Measurements from ENCODE around the gene SPATA33. TPM values are rescaled to one million over a fixed set of nuclear protein-coding genes. Genes with fewer than 3 reads are reported as not detected.

SPATA33 gene
- total RNA-seq, 1 donor from 2014 or later: 8.5 TPM

DNA sequence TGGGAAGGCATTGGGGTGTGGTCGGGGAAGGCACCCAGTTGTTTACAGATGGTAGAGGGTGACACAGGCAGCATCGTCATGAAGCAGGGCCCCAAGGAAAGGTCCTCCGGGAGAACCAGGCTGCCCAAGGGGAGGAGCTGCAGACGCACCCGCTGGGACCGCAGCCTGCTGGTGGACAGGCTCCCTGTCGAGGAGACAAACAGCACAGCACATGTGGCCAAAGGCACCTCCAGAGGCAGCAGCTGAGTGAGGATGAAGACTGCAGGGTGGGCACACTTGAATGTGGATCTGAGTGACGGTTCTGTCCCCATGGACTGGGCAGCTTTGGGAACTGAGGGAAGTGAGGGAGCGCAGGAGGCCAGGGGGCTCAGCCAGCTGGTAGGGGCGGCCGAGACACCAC is 12.5 kb upstream of the SPATA33 start:
- Mint-ChIP-seq H3K9me3 (no peaks in the 10 kb centered on the region), H3K36me3 (ENCODE audit: low read depth) (peaks cover 46% of the 10 kb centered on the region), H3K4me3 (no peak overlapping the region), H3K4me1 (peaks cover 8% of the 10 kb centered on the region), H3K27me3 (no peaks in the 10 kb centered on the region), H3K27ac (no peak overlapping the region)
- ATAC-seq (ENCODE audit: low read depth): no peak
- POLR2A ChIA-PET: no interaction called here
- CTCF ChIA-PET: no interaction called here
- intact Hi-C loops (cut with micrococcal nuclease): no loop called here
- DNase-seq: no peak
- TF ChIP-seq, protein P1, sequence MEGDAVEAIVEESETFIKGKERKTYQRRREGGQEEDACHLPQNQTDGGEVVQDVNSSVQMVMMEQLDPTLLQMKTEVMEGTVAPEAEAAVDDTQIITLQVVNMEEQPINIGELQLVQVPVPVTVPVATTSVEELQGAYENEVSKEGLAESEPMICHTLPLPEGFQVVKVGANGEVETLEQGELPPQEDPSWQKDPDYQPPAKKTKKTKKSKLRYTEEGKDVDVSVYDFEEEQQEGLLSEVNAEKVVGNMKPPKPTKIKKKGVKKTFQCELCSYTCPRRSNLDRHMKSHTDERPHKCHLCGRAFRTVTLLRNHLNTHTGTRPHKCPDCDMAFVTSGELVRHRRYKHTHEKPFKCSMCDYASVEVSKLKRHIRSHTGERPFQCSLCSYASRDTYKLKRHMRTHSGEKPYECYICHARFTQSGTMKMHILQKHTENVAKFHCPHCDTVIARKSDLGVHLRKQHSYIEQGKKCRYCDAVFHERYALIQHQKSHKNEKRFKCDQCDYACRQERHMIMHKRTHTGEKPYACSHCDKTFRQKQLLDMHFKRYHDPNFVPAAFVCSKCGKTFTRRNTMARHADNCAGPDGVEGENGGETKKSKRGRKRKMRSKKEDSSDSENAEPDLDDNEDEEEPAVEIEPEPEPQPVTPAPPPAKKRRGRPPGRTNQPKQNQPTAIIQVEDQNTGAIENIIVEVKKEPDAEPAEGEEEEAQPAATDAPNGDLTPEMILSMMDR (IDR thresholded peaks at IDR 0.05): no peak

DNA sequence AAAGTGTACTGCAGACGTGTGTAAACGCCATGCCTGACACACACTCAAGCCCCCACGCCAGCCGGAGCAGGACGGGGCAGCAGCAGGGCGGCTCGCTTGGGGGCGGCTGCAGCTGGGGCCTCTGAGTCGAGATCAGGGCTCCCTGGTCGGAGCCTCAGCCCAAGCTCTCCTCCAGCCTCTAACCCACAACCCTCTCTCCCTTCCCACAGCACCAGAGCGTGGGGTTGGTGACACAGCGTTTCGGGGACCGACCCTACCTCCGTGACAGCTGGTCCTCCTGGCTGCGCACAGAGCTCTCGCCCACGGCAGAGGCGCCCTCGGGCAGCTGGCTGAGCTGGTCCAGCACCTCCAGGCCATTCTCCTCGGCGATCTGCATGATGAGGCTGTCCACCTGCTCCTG is 11.4 kb upstream of the SPATA33 start:
- intact Hi-C loops (cut with micrococcal nuclease): no loop called here
- H3K4me1 Mint-ChIP-seq: peaks cover under 1% of the 10 kb centered on the region
- ChIA-PET POLR2A (no interaction called here), CTCF (no interaction called here)
- no peak for DNase-seq
- no peak for ATAC-seq (ENCODE audit: low read depth)
- H3K27ac Mint-ChIP-seq: no peak overlapping the region
- no peaks in the 10 kb centered on the region for H3K9me3 Mint-ChIP-seq
- peaks cover 54% of the 10 kb centered on the region for H3K36me3 Mint-ChIP-seq (ENCODE audit: low read depth)
- TF ChIP-seq, protein P1 (IDR thresholded peaks at IDR 0.05): no peak
- H3K4me3 Mint-ChIP-seq: no peak overlapping the region
- no peaks in the 10 kb centered on the region for H3K27me3 Mint-ChIP-seq

DNA sequence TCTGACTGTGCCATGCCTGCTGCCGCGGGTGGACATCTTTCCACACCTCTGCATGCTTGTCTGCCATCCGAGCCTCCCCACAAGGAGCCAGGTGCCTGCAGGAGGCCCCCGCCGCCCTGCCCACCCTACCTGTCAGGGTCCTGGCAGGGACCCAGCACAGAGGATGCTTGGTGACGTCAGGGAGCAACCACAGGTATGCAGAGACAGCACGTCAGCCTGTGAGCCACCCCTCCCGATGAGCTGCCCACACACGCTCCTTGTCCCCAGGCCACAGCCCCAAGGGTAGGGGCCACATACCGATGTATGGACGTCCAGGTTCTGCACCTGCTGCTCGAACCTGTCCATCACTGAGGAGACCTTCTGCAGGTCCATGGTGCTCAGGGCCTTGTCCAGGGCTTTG is 10.7 kb upstream of the SPATA33 start:
- no peak overlapping the region for H3K4me3 Mint-ChIP-seq
- POLR2A ChIA-PET: no interaction called here
- no peak for ATAC-seq (ENCODE audit: low read depth)
- no peaks in the 10 kb centered on the region for H3K4me1 Mint-ChIP-seq
- H3K27ac Mint-ChIP-seq: no peak overlapping the region
- intact Hi-C loops (cut with micrococcal nuclease): no loop called here
- CTCF ChIA-PET: no interaction called here
- peaks cover 54% of the 10 kb centered on the region for H3K36me3 Mint-ChIP-seq (ENCODE audit: low read depth)
- no peaks in the 10 kb centered on the region for H3K9me3 Mint-ChIP-seq
- TF ChIP-seq, protein P1 (IDR thresholded peaks at IDR 0.05): no peak
- DNase-seq: no peak
- no peaks in the 10 kb centered on the region for H3K27me3 Mint-ChIP-seq

DNA sequence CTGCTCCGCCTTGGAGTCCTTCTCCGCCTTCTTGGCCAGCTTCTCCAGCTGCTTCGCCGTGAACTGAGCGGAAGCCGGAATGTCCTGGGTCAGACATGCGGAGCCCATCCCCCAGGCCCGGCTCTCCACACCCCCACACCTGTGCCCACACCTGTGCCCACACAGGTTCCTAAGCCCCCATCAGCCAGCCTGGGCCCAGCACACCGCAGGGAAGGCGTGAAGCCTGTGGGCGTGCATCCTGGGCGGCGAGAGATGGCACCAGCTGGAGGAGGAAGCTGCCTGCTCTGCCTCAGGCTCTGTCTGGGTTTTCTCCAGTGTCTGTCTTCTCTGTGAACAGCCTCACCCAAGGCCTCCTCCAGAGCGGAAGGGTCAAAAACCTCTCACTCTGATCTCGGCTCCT is 6.1 kb upstream of the SPATA33 start:
- DNase-seq: no peak
- intact Hi-C loops (cut with micrococcal nuclease): no loop called here
- Mint-ChIP-seq H3K4me3 (no peak overlapping the region), H3K27ac (no peak overlapping the region), H3K4me1 (peaks cover 21% of the 10 kb centered on the region), H3K36me3 (ENCODE audit: low read depth) (peaks cover 35% of the 10 kb centered on the region), H3K9me3 (no peaks in the 10 kb centered on the region), H3K27me3 (no peaks in the 10 kb centered on the region)
- TF ChIP-seq, protein P1 (IDR thresholded peaks at IDR 0.05): no peak
- ChIA-PET CTCF (no interaction called here), POLR2A (no interaction called here)
- no peak for ATAC-seq (ENCODE audit: low read depth)

DNA sequence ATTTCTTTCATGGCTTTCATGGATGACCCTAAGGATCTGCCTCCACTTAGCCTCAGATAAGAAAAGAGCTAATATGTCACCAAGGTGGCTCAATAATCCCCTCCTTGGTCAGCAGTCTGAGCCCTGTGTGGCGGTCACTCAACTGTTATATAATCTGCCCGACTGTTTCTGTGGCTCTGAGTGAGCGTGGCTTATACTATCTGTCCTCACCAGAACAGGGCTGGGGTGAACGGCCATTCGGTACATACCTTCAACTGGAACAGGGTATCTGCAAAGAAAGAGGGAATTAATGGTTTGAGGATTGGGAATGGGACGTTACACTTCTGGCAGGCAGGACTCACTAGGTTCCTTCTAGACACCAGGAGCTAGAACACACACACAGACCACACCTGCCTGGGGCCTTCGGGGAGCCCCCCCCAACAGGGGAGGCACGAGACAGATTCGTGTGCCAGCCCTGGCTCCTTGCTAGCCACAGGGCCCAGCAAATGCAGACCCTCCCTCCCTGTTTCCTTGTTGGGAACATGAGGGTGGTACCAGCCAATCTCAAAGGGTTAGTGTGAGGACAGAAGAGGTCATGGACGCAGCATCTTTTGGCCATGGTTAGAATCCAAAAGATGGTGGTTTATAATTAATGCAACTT is 3.9 kb upstream of the SPATA33 start:
- no peak overlapping the region for H3K27ac Mint-ChIP-seq
- intact Hi-C loops (cut with micrococcal nuclease): no loop called here
- H3K9me3 Mint-ChIP-seq: no peaks in the 10 kb centered on the region
- DNase-seq (no peak), ATAC-seq (ENCODE audit: low read depth) (no peak)
- peaks cover 28% of the 10 kb centered on the region for H3K36me3 Mint-ChIP-seq (ENCODE audit: low read depth)
- ChIA-PET POLR2A (no interaction called here), CTCF (no interaction called here)
- H3K27me3 Mint-ChIP-seq: no peaks in the 10 kb centered on the region
- H3K4me1 Mint-ChIP-seq: peaks cover 32% of the 10 kb centered on the region
- TF ChIP-seq, protein P1 (IDR thresholded peaks at IDR 0.05): no peak
- peak overlapping the region; percentile 47 for H3K4me3 Mint-ChIP-seq

All from activated B cell treated with CpG ODN at 0.5 μM for 24 hours (primary cell).